Natural killer cell treated with Interleukin-12 subunit alpha and Interleukin-12 subunit beta and Interleukin-15 and Interleukin-18, amount 100 ng/mL, for 72 hours (primary cell): Measurements from ENCODE around the gene STRA6. TPM values are rescaled to one million over a fixed set of nuclear protein-coding genes. Genes with fewer than 3 reads are reported as not detected.
"Not testable (repeated sequence)": the region's sequence is repeated elsewhere in the genome, so short reads cannot be mapped to it uniquely, and the experiment has no call there.

Experiments
- ATAC-seq, 2 donors: fragments of 150-1000 bp; cut with Tn5 transposase in 1 of 2; sonication (Bioruptor Pico), chemical (Tn5 transposase) in 1 of 2; 2 replicates each; pipeline ENCODE4 v1.10.0; 2021
- DNase-seq: peaks from one replicate; pipeline ENCODE4 v3.0.0; 2022; ENCODE audit warnings: low spot score
- H3K27ac Mint-ChIP-seq, 2 donors: 1 replicate in 1 of 2; 2 replicates in 1 of 2; pipeline ENCODE4 v1.8.0; 2022; ENCODE audit warnings: mixed read lengths in 2 of 2, mild to moderate bottlenecking in 1 of 2, moderate library complexity in 1 of 2
- H3K27me3 Mint-ChIP-seq, 2 donors: 1 replicate in 1 of 2; 2 replicates in 1 of 2; pipeline ENCODE4 v1.8.0; 2022; ENCODE audit warnings: mixed read lengths in 2 of 2
- H3K36me3 Mint-ChIP-seq: one replicate; pipeline ENCODE4 v1.8.0; 2022; ENCODE audit warnings: mixed read lengths
- H3K4me1 Mint-ChIP-seq, 2 donors: 1 replicate in 1 of 2; 2 replicates in 1 of 2; pipeline ENCODE4 v1.8.0; 2022; ENCODE audit warnings: low read depth in 2 of 2, mixed read lengths in 2 of 2, mild to moderate bottlenecking in 1 of 2
- H3K4me3 Mint-ChIP-seq: one replicate; pipeline ENCODE4 v1.8.0; 2022; ENCODE audit warnings: mixed read lengths
- H3K9me3 Mint-ChIP-seq: 2 replicates; pipeline ENCODE4 v1.8.0; 2022; ENCODE audit warnings: mixed read lengths
- total RNA-seq, 2 donors: library from RNA; stranded (reverse); gene quantifications; one replicate each; pipeline ENCODE4 v1.2.3, GENCODE V29; 2022

The STRA6 gene
- total RNA-seq, 2 donors from 2014 or later = not detected

GRCh38 chr15:74175271-74176191, 27.1 kb downstream of the STRA6 start:
- ATAC-seq (peak in 1 of 2 donors; percentile 7), DNase-seq (no peak)
- Mint-ChIP-seq H3K4me1 (no peaks in the 10 kb centered on the region), H3K36me3 (no peaks in the 10 kb centered on the region), H3K27me3 (peaks cover 2 to 5% of the 10 kb centered on the region in 2 donors), H3K4me3 (no peak overlapping the region), H3K27ac (no peak overlapping the region), H3K9me3 (no peaks in the 10 kb centered on the region)

- ATAC-seq = no peak
- Mint-ChIP-seq H3K36me3 (no peaks in the 10 kb centered on the region), H3K9me3 (no peaks in the 10 kb centered on the region), H3K27me3 (peaks cover 5 to 8% of the 10 kb centered on the region in 2 donors), H3K27ac (no peak overlapping the region), H3K4me1 (no peaks in the 10 kb centered on the region), H3K4me3 (no peak overlapping the region)
- no peak for DNase-seq
These were observed 27.7 kb downstream of the STRA6 start for GRCh38 chr15:74174958-74175253.

- Mint-ChIP-seq H3K4me1 (no peaks in the 10 kb centered on the region), H3K36me3 (no peaks in the 10 kb centered on the region), H3K4me3 (no peak overlapping the region), H3K9me3 (no peaks in the 10 kb centered on the region), H3K27ac (no peak overlapping the region), H3K27me3 (peaks cover 5 to 8% of the 10 kb centered on the region in 2 donors)
- ATAC-seq (no peak), DNase-seq (no peak)
These were observed 28.2 kb downstream of the STRA6 start for GRCh38 chr15:74174219-74174957.

GRCh38 chr15:74173380-74174218, 29.0 kb downstream of the STRA6 start, which contains the start of gene ISLR:
Gene ISLR (plus strand): TSS chr15:74173710. CDS start chr15:74174859, 1,149 bp downstream.
- no peaks in the 10 kb centered on the region for H3K9me3 Mint-ChIP-seq
- H3K4me1 Mint-ChIP-seq = no peaks in the 10 kb centered on the region
- H3K36me3 Mint-ChIP-seq = no peaks in the 10 kb centered on the region
- no peak within 1 kb of the TSS for H3K4me3 Mint-ChIP-seq
- peaks cover 5 to 8% of the 10 kb centered on the region in 2 donors for H3K27me3 Mint-ChIP-seq
- no peak for DNase-seq
- no peak for ATAC-seq
- H3K27ac Mint-ChIP-seq = no peak within 1 kb of the TSS

- Mint-ChIP-seq H3K4me3 (no peak overlapping the region), H3K27me3 (peaks cover 8 to 9% of the 10 kb centered on the region in 2 donors), H3K9me3 (no peaks in the 10 kb centered on the region), H3K27ac (no peak overlapping the region), H3K4me1 (no peaks in the 10 kb centered on the region), H3K36me3 (no peaks in the 10 kb centered on the region)
- no peak for DNase-seq
- ATAC-seq = no peak
These were observed 29.7 kb downstream of the STRA6 start for GRCh38 chr15:74172701-74173379.

GRCh38 chr15:74171965-74172541, 30.5 kb downstream of the STRA6 start:
- Mint-ChIP-seq H3K9me3 (no peaks in the 10 kb centered on the region), H3K27me3 (peaks cover 8 to 9% of the 10 kb centered on the region in 2 donors), H3K36me3 (no peaks in the 10 kb centered on the region), H3K4me3 (no peak overlapping the region), H3K4me1 (no peaks in the 10 kb centered on the region), H3K27ac (no peak overlapping the region)
- ATAC-seq (no peak), DNase-seq (no peak)

- no peaks in the 10 kb centered on the region for H3K36me3 Mint-ChIP-seq
These were observed 31.6 kb downstream of the STRA6 start for GRCh38 chr15:74170875-74171578.

GRCh38 chr15:74170071-74170844, 32.3 kb downstream of the STRA6 start:
- H3K9me3 Mint-ChIP-seq = no peaks in the 10 kb centered on the region
- no peak overlapping the region for H3K27ac Mint-ChIP-seq
- peaks cover 11 to 17% of the 10 kb centered on the region in 2 donors for H3K27me3 Mint-ChIP-seq
- no peaks in the 10 kb centered on the region for H3K4me1 Mint-ChIP-seq
- DNase-seq (no peak), ATAC-seq (no peak)
- H3K36me3 Mint-ChIP-seq = no peaks in the 10 kb centered on the region
- no peak overlapping the region for H3K4me3 Mint-ChIP-seq

More at GRCh38 chr15:74170875-74171578, 31.6 kb downstream of the STRA6 start:
- ATAC-seq (no peak), DNase-seq (no peak)
- no peaks in the 10 kb centered on the region for H3K9me3 Mint-ChIP-seq
- H3K4me1 Mint-ChIP-seq = no peaks in the 10 kb centered on the region
- H3K27me3 Mint-ChIP-seq = peaks cover 9% of the 10 kb centered on the region in 2 donors
- no peak overlapping the region for H3K27ac Mint-ChIP-seq
- H3K4me3 Mint-ChIP-seq = no peak overlapping the region

- Mint-ChIP-seq H3K27me3 (peaks cover 18 to 21% of the 10 kb centered on the region in 2 donors), H3K4me3 (no peak overlapping the region), H3K27ac (no peak overlapping the region), H3K4me1 (no peaks in the 10 kb centered on the region), H3K36me3 (no peaks in the 10 kb centered on the region), H3K9me3 (no peaks in the 10 kb centered on the region)
- DNase-seq = no peak
- no peak for ATAC-seq
These were observed 33.9 kb downstream of the STRA6 start for GRCh38 chr15:74168711-74169126.

GRCh38 chr15:74167891-74168331, 34.7 kb downstream of the STRA6 start:
- no peak overlapping the region for H3K4me3 Mint-ChIP-seq
- H3K27me3 Mint-ChIP-seq = peaks cover 21 to 29% of the 10 kb centered on the region in 2 donors

GRCh38 chr15:74165461-74165860, 37.1 kb downstream of the STRA6 start:
- H3K36me3 Mint-ChIP-seq = no peaks in the 10 kb centered on the region
- DNase-seq (no peak), ATAC-seq (no peak)
- peaks cover 27 to 31% of the 10 kb centered on the region in 2 donors for H3K27me3 Mint-ChIP-seq
- no peaks in the 10 kb centered on the region for H3K4me1 Mint-ChIP-seq
- H3K9me3 Mint-ChIP-seq = no peaks in the 10 kb centered on the region
- no peak overlapping the region for H3K4me3 Mint-ChIP-seq
- H3K27ac Mint-ChIP-seq = no peak overlapping the region

More at GRCh38 chr15:74167891-74168331, 34.7 kb downstream of the STRA6 start:
- ATAC-seq = no peak
- no peak for DNase-seq
- no peaks in the 10 kb centered on the region for H3K4me1 Mint-ChIP-seq
- no peak overlapping the region for H3K27ac Mint-ChIP-seq
- H3K9me3 Mint-ChIP-seq = no peaks in the 10 kb centered on the region
- H3K36me3 Mint-ChIP-seq = no peaks in the 10 kb centered on the region

- peaks cover 30 to 38% of the 10 kb centered on the region in 2 donors for H3K27me3 Mint-ChIP-seq
- not testable (repeated sequence) for H3K9me3 Mint-ChIP-seq, H3K36me3 Mint-ChIP-seq, ATAC-seq, H3K4me3 Mint-ChIP-seq, H3K4me1 Mint-ChIP-seq, H3K27ac Mint-ChIP-seq, DNase-seq
These were observed 40.4 kb downstream of the STRA6 start for GRCh38 chr15:74162195-74162536.
